Inferior parietal cortex (tissue), 1 donor: ENCODE data around the gene TDO2.
A peak's percentile ranks its signal among the peaks of the same experiment; 100 is the strongest.
"Not testable (repeated sequence)": the region's sequence is repeated elsewhere in the genome, so short reads cannot be mapped to it uniquely, and the experiment has no call there.

Source experiments
- DNase-seq: peaks from one replicate; pipeline ENCODE4 v3.0.0-alpha.2; 2016; ENCODE audit errors: extremely low spot score

TDO2 gene

GRCh38 chr4:155903453-155903852 is at the start of gene TDO2:
TSS of gene TDO2 (plus strand) at chr4:155903696. CDS start at chr4:155903759, 63 bp downstream.
- DNase-seq, result no peak

- DNase-seq, result peak; percentile 10
Observed at GRCh38 chr4:155854582-155855226, 48.8 kb upstream of the TDO2 start.

GRCh38 chr4:155855897-155856296 is 47.6 kb upstream of the TDO2 start:
- DNase-seq, result no peak

- no peak for DNase-seq
Observed at GRCh38 chr4:155866177-155866576, 37.3 kb upstream of the TDO2 start, which contains the start of gene ASIC5. TSS of gene ASIC5 (minus strand) at chr4:155866277. CDS start at chr4:155866226, 51 bp downstream.

- no peak for DNase-seq
Observed at GRCh38 chr4:155875878-155876277, 27.6 kb upstream of the TDO2 start.

- no peak for DNase-seq
Observed at GRCh38 chr4:155877971-155878370, 25.5 kb upstream of the TDO2 start.

GRCh38 chr4:155878611-155879010 is 24.9 kb upstream of the TDO2 start:
- no peak for DNase-seq

GRCh38 chr4:155879767-155880166 is 23.7 kb upstream of the TDO2 start:
- DNase-seq, result no peak

- no peak for DNase-seq
Observed at GRCh38 chr4:155881555-155881954, 21.9 kb upstream of the TDO2 start.

GRCh38 chr4:155883895-155884294 is 19.6 kb upstream of the TDO2 start:
- no peak for DNase-seq

- no peak for DNase-seq
Observed at GRCh38 chr4:155885666-155886065, 17.8 kb upstream of the TDO2 start.

- no peak for DNase-seq
Observed at GRCh38 chr4:155887045-155887444, 16.5 kb upstream of the TDO2 start.

GRCh38 chr4:155887847-155888570 is 15.5 kb upstream of the TDO2 start:
- no peak for DNase-seq

- DNase-seq, result no peak
Observed at GRCh38 chr4:155889031-155889793, 14.3 kb upstream of the TDO2 start.

GRCh38 chr4:155889946-155890345 is 13.6 kb upstream of the TDO2 start:
- DNase-seq, result no peak

- DNase-seq, result no peak
Observed at GRCh38 chr4:155891058-155891457, 12.4 kb upstream of the TDO2 start.

- not testable (repeated sequence) for DNase-seq
Observed at GRCh38 chr4:155898371-155898770, 5.1 kb upstream of the TDO2 start.

GRCh38 chr4:155899891-155900290 is 3.6 kb upstream of the TDO2 start:
- no peak for DNase-seq

GRCh38 chr4:155900381-155900780 is 3.1 kb upstream of the TDO2 start:
- DNase-seq, result no peak

GRCh38 chr4:155901013-155901412 is 2.5 kb upstream of the TDO2 start:
- no peak for DNase-seq

- no peak for DNase-seq
Observed at GRCh38 chr4:155904331-155904730, 835 bp downstream of the TDO2 start.

GRCh38 chr4:155906554-155907247 is 3.2 kb downstream of the TDO2 start:
- no peak for DNase-seq
